ENCODE results near the gene OXTR. TPM values are rescaled to one million over a fixed set of nuclear protein-coding genes. Genes with fewer than 3 reads are reported as not detected.

OXTR gene
- polyA plus RNA-seq, 1 donor from 2014 or later: 1.7 TPM

GRCh38 chr3:8755097-8755496, 14.3 kb downstream of the OXTR start:
- Histone ChIP-seq H3K9me2 (ENCODE audit: insufficient read depth, low read length) (no peaks in the 10 kb centered on the region), H2AFZ (ENCODE audit: low read depth, low read length) (no peak overlapping the region), H3K36me3 (ENCODE audit: insufficient read depth, low read length) (no peaks in the 10 kb centered on the region), H3K9me3 (ENCODE audit: low read length) (no peaks in the 10 kb centered on the region), H3K9ac (ENCODE audit: low read length) (no peak overlapping the region), H4K20me1 (ENCODE audit: insufficient read depth) (no peaks in the 10 kb centered on the region), H3K27ac (ENCODE audit: low read length) (no peak overlapping the region), H3K4me3 (ENCODE audit: low read length) (no peak overlapping the region), H3F3A (ENCODE audit: insufficient read depth, low read length, poor library complexity, severe bottlenecking) (no peaks in the 10 kb centered on the region), H3K27me3 (ENCODE audit: insufficient read depth, low read depth, low read length) (no peaks in the 10 kb centered on the region), H3K4me2 (ENCODE audit: low read length) (no peak overlapping the region), H3K79me2 (replicated peaks; ENCODE audit: insufficient read depth, low read length) (no peaks in the 10 kb centered on the region)
- TF ChIP-seq TAF1 (IDR thresholded peaks at IDR 0.05; ENCODE audit: low read depth): no peak
- TF ChIP-seq, protein P1, sequence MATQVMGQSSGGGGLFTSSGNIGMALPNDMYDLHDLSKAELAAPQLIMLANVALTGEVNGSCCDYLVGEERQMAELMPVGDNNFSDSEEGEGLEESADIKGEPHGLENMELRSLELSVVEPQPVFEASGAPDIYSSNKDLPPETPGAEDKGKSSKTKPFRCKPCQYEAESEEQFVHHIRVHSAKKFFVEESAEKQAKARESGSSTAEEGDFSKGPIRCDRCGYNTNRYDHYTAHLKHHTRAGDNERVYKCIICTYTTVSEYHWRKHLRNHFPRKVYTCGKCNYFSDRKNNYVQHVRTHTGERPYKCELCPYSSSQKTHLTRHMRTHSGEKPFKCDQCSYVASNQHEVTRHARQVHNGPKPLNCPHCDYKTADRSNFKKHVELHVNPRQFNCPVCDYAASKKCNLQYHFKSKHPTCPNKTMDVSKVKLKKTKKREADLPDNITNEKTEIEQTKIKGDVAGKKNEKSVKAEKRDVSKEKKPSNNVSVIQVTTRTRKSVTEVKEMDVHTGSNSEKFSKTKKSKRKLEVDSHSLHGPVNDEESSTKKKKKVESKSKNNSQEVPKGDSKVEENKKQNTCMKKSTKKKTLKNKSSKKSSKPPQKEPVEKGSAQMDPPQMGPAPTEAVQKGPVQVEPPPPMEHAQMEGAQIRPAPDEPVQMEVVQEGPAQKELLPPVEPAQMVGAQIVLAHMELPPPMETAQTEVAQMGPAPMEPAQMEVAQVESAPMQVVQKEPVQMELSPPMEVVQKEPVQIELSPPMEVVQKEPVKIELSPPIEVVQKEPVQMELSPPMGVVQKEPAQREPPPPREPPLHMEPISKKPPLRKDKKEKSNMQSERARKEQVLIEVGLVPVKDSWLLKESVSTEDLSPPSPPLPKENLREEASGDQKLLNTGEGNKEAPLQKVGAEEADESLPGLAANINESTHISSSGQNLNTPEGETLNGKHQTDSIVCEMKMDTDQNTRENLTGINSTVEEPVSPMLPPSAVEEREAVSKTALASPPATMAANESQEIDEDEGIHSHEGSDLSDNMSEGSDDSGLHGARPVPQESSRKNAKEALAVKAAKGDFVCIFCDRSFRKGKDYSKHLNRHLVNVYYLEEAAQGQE (IDR thresholded peaks at IDR 0.05; ENCODE audit: borderline replicate concordance): no peak
- TF ChIP-seq SMC3 (conservative IDR thresholded peaks at IDR 0.05; ENCODE audit: poor library complexity): no peak
- TF ChIP-seq RAD21 (conservative IDR thresholded peaks at IDR 0.05): no peak
- no peak for TF ChIP-seq EP300 (conservative IDR thresholded peaks at IDR 0.05; ENCODE audit: poor library complexity, severe bottlenecking)
- TF ChIP-seq, protein P2, sequence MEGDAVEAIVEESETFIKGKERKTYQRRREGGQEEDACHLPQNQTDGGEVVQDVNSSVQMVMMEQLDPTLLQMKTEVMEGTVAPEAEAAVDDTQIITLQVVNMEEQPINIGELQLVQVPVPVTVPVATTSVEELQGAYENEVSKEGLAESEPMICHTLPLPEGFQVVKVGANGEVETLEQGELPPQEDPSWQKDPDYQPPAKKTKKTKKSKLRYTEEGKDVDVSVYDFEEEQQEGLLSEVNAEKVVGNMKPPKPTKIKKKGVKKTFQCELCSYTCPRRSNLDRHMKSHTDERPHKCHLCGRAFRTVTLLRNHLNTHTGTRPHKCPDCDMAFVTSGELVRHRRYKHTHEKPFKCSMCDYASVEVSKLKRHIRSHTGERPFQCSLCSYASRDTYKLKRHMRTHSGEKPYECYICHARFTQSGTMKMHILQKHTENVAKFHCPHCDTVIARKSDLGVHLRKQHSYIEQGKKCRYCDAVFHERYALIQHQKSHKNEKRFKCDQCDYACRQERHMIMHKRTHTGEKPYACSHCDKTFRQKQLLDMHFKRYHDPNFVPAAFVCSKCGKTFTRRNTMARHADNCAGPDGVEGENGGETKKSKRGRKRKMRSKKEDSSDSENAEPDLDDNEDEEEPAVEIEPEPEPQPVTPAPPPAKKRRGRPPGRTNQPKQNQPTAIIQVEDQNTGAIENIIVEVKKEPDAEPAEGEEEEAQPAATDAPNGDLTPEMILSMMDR (IDR thresholded peaks at IDR 0.05; ENCODE audit: poor library complexity, severe bottlenecking): no peak
- no peak for TF ChIP-seq EZH2 (IDR thresholded peaks at IDR 0.05; ENCODE audit: borderline replicate concordance, insufficient read depth, low read length, poor library complexity, severe bottlenecking)
- TF ChIP-seq MXI1 (conservative IDR thresholded peaks at IDR 0.05; ENCODE audit: poor library complexity, severe bottlenecking): no peak
- no peak for TF ChIP-seq POLR2AphosphoS5 (IDR thresholded peaks at IDR 0.05)

GRCh38 chr3:8752832-8753231, 16.6 kb downstream of the OXTR start:
- Histone ChIP-seq H3F3A (ENCODE audit: insufficient read depth, low read length, poor library complexity, severe bottlenecking) (no peaks in the 10 kb centered on the region), H3K79me2 (replicated peaks; ENCODE audit: insufficient read depth, low read length) (no peaks in the 10 kb centered on the region), H3K4me3 (ENCODE audit: low read length) (no peak overlapping the region), H3K27me3 (ENCODE audit: insufficient read depth, low read depth, low read length) (no peaks in the 10 kb centered on the region), H3K27ac (ENCODE audit: low read length) (no peak overlapping the region), H3K9me3 (ENCODE audit: low read length) (no peaks in the 10 kb centered on the region), H3K9me2 (ENCODE audit: insufficient read depth, low read length) (no peaks in the 10 kb centered on the region), H3K9ac (ENCODE audit: low read length) (no peak overlapping the region), H3K4me2 (ENCODE audit: low read length) (no peak overlapping the region), H2AFZ (ENCODE audit: low read depth, low read length) (no peak overlapping the region), H4K20me1 (ENCODE audit: insufficient read depth) (no peaks in the 10 kb centered on the region), H3K36me3 (ENCODE audit: insufficient read depth, low read length) (no peaks in the 10 kb centered on the region)
- TF ChIP-seq EP300 (conservative IDR thresholded peaks at IDR 0.05; ENCODE audit: poor library complexity, severe bottlenecking) (no peak), TAF1 (IDR thresholded peaks at IDR 0.05; ENCODE audit: low read depth) (no peak), SMC3 (conservative IDR thresholded peaks at IDR 0.05; ENCODE audit: poor library complexity) (no peak)
- TF ChIP-seq, protein P2 (IDR thresholded peaks at IDR 0.05; ENCODE audit: poor library complexity, severe bottlenecking): no peak
